ENCODE data around the gene MXD4. TPM values are rescaled to one million over a fixed set of nuclear protein-coding genes. Genes with fewer than 3 reads are reported as not detected.

MXD4 gene
- total RNA-seq (2022): 12.8 and 15.0 TPM in 2 replicates
- Bru-seq, nascent RNA: percentile 40 among the genes with signal in this experiment
- BruChase-seq, experiment 1, labeled RNA remaining after a 6-hour chase: percentile 48 among the genes with signal in this experiment
- percentile 56 among the genes with signal in this experiment for BruChase-seq, experiment 2, labeled RNA remaining after a 2-hour chase
- long read RNA-seq, full-length matches to known transcripts: 21 of 53 reads
- long read RNA-seq, partial matches to known transcripts: 2 of 53 reads
- long read RNA-seq, other reads (novel, unspliced or antisense): 30 of 53 reads

DNA sequence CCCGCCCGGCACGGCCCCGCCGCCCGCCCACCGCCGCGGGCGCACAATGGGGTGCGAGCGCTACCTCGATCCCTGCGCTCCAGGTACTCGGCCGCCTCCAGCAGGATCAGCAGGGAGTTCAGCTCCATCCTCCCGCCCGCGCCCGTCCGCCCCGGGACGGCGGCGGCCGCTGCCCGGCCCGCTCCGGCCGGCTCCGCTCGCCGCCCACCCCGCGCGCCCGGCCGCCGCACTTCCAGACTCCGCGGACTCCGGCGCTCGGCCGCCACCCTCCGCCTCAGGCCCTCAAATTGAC lies at the start of gene MXD4:
TSS of gene MXD4 (minus strand) at position 257 of the 292 bp plus-strand sequence. CDS start at position 128, 129 bp downstream.
- no peak within 1 kb of the TSS for H3K27ac Mint-ChIP-seq (ENCODE audit: unreplicated experiment)
- BruUV-seq (replicated peaks): no TSS peak
- no peaks in the 10 kb centered on the region for H3K27me3 Mint-ChIP-seq (ENCODE audit: unreplicated experiment)
- CTCF ChIA-PET: interaction anchor here (0.9 kb wide), 1 partner anchor 351 kb away, joined by 3 read pairs; no protein-coding TSS in a partner anchor
- H3K36me3 Mint-ChIP-seq (ENCODE audit: insufficient read depth, unreplicated experiment): peaks cover 10% of the 10 kb centered on the region
- no peak for DNase-seq
- intact Hi-C loops (cut with micrococcal nuclease; ENCODE audit: unreplicated experiment): no loop called here
- H3K4me3 Mint-ChIP-seq (ENCODE audit: low read depth, unreplicated experiment): peak within 1 kb of the TSS; percentile 62
- H3K4me1 Mint-ChIP-seq (ENCODE audit: low read depth, unreplicated experiment): no peaks in the 10 kb centered on the region
- TF ChIP-seq, protein P1, sequence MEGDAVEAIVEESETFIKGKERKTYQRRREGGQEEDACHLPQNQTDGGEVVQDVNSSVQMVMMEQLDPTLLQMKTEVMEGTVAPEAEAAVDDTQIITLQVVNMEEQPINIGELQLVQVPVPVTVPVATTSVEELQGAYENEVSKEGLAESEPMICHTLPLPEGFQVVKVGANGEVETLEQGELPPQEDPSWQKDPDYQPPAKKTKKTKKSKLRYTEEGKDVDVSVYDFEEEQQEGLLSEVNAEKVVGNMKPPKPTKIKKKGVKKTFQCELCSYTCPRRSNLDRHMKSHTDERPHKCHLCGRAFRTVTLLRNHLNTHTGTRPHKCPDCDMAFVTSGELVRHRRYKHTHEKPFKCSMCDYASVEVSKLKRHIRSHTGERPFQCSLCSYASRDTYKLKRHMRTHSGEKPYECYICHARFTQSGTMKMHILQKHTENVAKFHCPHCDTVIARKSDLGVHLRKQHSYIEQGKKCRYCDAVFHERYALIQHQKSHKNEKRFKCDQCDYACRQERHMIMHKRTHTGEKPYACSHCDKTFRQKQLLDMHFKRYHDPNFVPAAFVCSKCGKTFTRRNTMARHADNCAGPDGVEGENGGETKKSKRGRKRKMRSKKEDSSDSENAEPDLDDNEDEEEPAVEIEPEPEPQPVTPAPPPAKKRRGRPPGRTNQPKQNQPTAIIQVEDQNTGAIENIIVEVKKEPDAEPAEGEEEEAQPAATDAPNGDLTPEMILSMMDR (IDR thresholded peaks at IDR 0.05; ENCODE audit: unreplicated experiment): no peak
- no peaks in the 10 kb centered on the region for H3K9me3 Mint-ChIP-seq (ENCODE audit: low read depth, unreplicated experiment)

DNA sequence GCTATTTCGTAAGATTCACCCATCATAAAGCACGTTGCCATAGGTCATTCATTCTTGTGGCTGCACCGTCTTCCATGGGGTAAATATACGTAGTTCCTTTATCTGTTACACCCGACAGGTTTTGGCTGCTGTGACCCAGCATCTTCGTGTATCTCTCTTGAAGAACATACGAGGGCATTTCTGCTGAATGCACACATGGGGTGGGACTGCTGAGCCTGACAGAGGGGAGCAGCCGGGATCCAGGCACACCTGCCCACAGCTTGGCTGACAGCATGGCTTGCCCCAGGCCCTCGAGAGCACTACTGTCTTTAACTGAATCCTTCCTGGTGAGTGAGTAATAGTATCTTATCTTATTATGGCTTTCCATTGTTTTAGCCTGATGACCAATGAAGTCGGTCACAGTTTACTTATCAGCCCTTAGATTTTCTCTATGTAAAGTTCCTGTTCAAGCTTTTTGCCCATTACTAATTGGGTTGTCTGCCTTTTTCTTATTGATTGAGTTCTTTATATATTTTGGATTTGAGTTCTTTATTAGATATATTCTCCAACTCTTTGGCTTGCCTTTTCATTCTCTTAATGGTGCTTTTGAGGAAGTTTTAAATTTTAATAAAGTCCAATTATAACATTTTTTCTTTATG lies 45.0 kb upstream of the MXD4 start:
- Mint-ChIP-seq H3K4me3 (ENCODE audit: low read depth, unreplicated experiment) (no peak overlapping the region), H3K27me3 (ENCODE audit: unreplicated experiment) (peaks cover 17% of the 10 kb centered on the region), H3K27ac (ENCODE audit: unreplicated experiment) (no peak overlapping the region), H3K36me3 (ENCODE audit: insufficient read depth, unreplicated experiment) (no peaks in the 10 kb centered on the region), H3K4me1 (ENCODE audit: low read depth, unreplicated experiment) (no peaks in the 10 kb centered on the region), H3K9me3 (ENCODE audit: low read depth, unreplicated experiment) (peaks cover 2% of the 10 kb centered on the region)
- CTCF ChIA-PET: no interaction called here
- BruUV-seq (replicated peaks): no TSS peak
- intact Hi-C loops (cut with micrococcal nuclease; ENCODE audit: unreplicated experiment): no loop called here
- TF ChIP-seq, protein P1 (IDR thresholded peaks at IDR 0.05; ENCODE audit: unreplicated experiment): no peak
- DNase-seq: no peak

GRCh38 chr4:2305766-2306501 lies 44.0 kb upstream of the MXD4 start:
- peaks cover 17% of the 10 kb centered on the region for H3K27me3 Mint-ChIP-seq (ENCODE audit: unreplicated experiment)
- DNase-seq: no peak
- peaks cover 2% of the 10 kb centered on the region for H3K9me3 Mint-ChIP-seq (ENCODE audit: low read depth, unreplicated experiment)
- no peaks in the 10 kb centered on the region for H3K4me1 Mint-ChIP-seq (ENCODE audit: low read depth, unreplicated experiment)
- no peaks in the 10 kb centered on the region for H3K36me3 Mint-ChIP-seq (ENCODE audit: insufficient read depth, unreplicated experiment)
- H3K27ac Mint-ChIP-seq (ENCODE audit: unreplicated experiment): no peak overlapping the region
- no TSS peak for BruUV-seq (replicated peaks)
- no peak overlapping the region for H3K4me3 Mint-ChIP-seq (ENCODE audit: low read depth, unreplicated experiment)
- CTCF ChIA-PET: interaction anchor here (0.6 kb wide), 1 partner anchor 260 kb away, joined by 3 read pairs; no protein-coding TSS in a partner anchor
- TF ChIP-seq, protein P1 (IDR thresholded peaks at IDR 0.05; ENCODE audit: unreplicated experiment): no peak
- intact Hi-C loops (cut with micrococcal nuclease; ENCODE audit: unreplicated experiment): no loop called here

DNA sequence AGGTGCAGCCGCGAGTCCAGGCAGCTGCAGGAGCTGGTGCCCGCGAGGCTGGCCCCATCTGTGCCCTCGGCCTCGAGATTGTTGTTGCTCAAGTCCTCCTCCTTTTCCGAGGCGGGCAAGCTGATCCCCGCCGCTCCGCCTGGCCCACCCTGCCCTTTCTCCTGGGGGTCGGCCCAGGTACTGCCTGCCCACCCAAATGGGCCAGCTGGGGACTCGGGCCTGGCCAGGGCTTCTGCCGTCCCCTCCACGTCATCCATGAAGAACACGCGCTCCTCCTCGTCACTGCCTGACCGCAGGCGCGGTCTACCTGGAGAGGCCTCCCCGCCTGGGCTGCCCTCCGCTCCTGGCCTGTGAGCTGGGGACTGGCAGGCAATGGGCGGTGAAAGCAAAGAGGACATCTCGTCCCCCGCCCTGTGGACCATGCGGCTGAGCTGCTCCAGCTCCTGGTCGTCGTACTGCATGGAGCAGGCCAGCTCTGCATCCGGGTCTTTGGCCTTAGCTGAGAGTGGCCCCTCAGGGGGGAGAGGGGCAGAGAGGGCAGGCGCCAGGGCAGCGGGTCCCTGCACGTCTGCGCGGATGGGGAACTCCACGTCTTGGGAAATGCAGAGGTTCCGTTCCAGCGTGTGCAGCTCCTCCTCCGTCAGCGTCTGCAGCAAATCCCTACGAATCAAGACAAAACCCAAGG lies 43.1 kb upstream of the MXD4 start:
- peaks cover 2% of the 10 kb centered on the region for H3K9me3 Mint-ChIP-seq (ENCODE audit: low read depth, unreplicated experiment)
- peaks cover 17% of the 10 kb centered on the region for H3K27me3 Mint-ChIP-seq (ENCODE audit: unreplicated experiment)
- no peaks in the 10 kb centered on the region for H3K4me1 Mint-ChIP-seq (ENCODE audit: low read depth, unreplicated experiment)
- TF ChIP-seq, protein P1 (IDR thresholded peaks at IDR 0.05; ENCODE audit: unreplicated experiment): no peak
- CTCF ChIA-PET: interaction anchor here (0.6 kb wide), 1 partner anchor 261 kb away, joined by 3 read pairs; no protein-coding TSS in a partner anchor
- no TSS peak for BruUV-seq (replicated peaks)
- no peak overlapping the region for H3K4me3 Mint-ChIP-seq (ENCODE audit: low read depth, unreplicated experiment)
- H3K36me3 Mint-ChIP-seq (ENCODE audit: insufficient read depth, unreplicated experiment): no peaks in the 10 kb centered on the region
- H3K27ac Mint-ChIP-seq (ENCODE audit: unreplicated experiment): no peak overlapping the region
- DNase-seq: no peak
- intact Hi-C loops (cut with micrococcal nuclease; ENCODE audit: unreplicated experiment): no loop called here
